Gastrocnemius medialis (tissue), 4 donors: ENCODE data around the gene TTLL7.

Experiments
- CTCF ChIP-seq, 5 experiments: fragments of 450-650 bp in 3 of 5; fragments of 200-600 bp in 2 of 5; sonication (generic) in 2 of 5; IDR thresholded peaks in 4 of 5; conservative IDR thresholded peaks in 1 of 5; 1 replicate in 4 of 5; 2 replicates in 1 of 5; pipeline ENCODE4 v1.5.1; 2016 to 2019; ENCODE audit warnings: antibody characterized with exemption in 5 of 5, mild to moderate bottlenecking in 3 of 5, moderate library complexity in 3 of 5
- POLR2A ChIP-seq, 2 donors: fragments of 450-650 bp; IDR thresholded peaks; one replicate each; pipeline ENCODE4 v1.6.1; 2017; ENCODE audit warnings: antibody characterized with exemption in 2 of 2, mild to moderate bottlenecking in 2 of 2, moderate library complexity in 2 of 2

- no peak for TF ChIP-seq POLR2A (IDR thresholded peaks at IDR 0.05)
- TF ChIP-seq CTCF (IDR thresholded peaks at IDR 0.05 in 4 of 5, conservative IDR thresholded peaks at IDR 0.05 in 1 of 5) = no peak
Measured at GRCh38 chr1:84000954-84001495, 2.1 kb upstream of the TTLL7 start.
